Vagina (tissue), 2 donors: ENCODE results near the gene DOCK1. TPM values are rescaled to one million over a fixed set of nuclear protein-coding genes. Genes with fewer than 3 reads are reported as not detected.
A peak's percentile ranks its signal among the peaks of the same experiment; 100 is the strongest.

ENCODE experiments used
- DNase-seq, 2 donors: peaks; one replicate each; pipeline ENCODE4 v3.0.0-alpha.2; 2017; ENCODE audit errors: extremely low spot score in 2 of 2
- H3K27ac ChIP-seq: fragments of 200-600 bp; sonication (generic); one replicate; pipeline ENCODE4 v1.5.1; 2019
- H3K27me3 ChIP-seq: fragments of 200-600 bp; sonication (generic); one replicate; pipeline ENCODE4 v1.5.1; 2019
- H3K36me3 ChIP-seq, 2 donors: fragments of 200-600 bp; sonication (generic); one replicate each; pipeline ENCODE4 v1.5.1; 2017 to 2019
- H3K4me1 ChIP-seq: fragments of 200-600 bp; sonication (generic); one replicate; pipeline ENCODE4 v1.5.1; 2019
- H3K4me3 ChIP-seq, 2 donors: fragments of 200-600 bp; sonication (generic); 1 replicate in 1 of 2; 2 replicates in 1 of 2; pipeline ENCODE4 v1.5.1; 2016 to 2019
- H3K9me3 ChIP-seq: fragments of 200-600 bp; sonication (generic); one replicate; pipeline ENCODE4 v1.5.1; 2019
- CTCF ChIP-seq, 3 experiments: fragments of 450-650 bp in 2 of 3; fragments of 200-600 bp in 1 of 3; sonication (generic) in 1 of 3; IDR thresholded peaks; one replicate each; pipeline ENCODE4 v1.5.1; 2017 to 2019; ENCODE audit warnings: antibody characterized with exemption in 3 of 3, mild to moderate bottlenecking in 2 of 3, moderate library complexity in 2 of 3
- POLR2A ChIP-seq, 2 donors: fragments of 450-650 bp; IDR thresholded peaks; one replicate each; pipeline ENCODE4 v1.6.1; 2017; ENCODE audit warnings: antibody characterized with exemption in 2 of 2, mild to moderate bottlenecking in 2 of 2, moderate library complexity in 2 of 2
- POLR2AphosphoS5 ChIP-seq, 2 donors: sonication (generic); formaldehyde crosslinking; IDR thresholded peaks; one replicate each; pipeline ENCODE4 v1.9.0; 2017; ENCODE audit warnings: antibody characterized with exemption in 2 of 2, mild to moderate bottlenecking in 2 of 2, low read depth in 1 of 2; ENCODE audit not compliant: insufficient read depth in 1 of 2
- intact Hi-C: fragments of 100-400 bp; cut with DNase I; formaldehyde crosslinking; loops from one replicate; pipeline ENCODE4 v1.15.1; 2023
- total RNA-seq: library from RNA; depleted of rRNA; stranded (reverse); fragments of >200 nt; gene quantifications from one replicate; pipeline ENCODE4 v1.2.3, GENCODE V29; 2016

Gene DOCK1
- total RNA-seq, 1 donor from 2014 or later = 64.6 TPM

GRCh38 chr10:127332631-127333030 is 427.4 kb downstream of the DOCK1 start:
- Histone ChIP-seq H3K4me3 (no peak overlapping the region), H3K4me1 (no peaks in the 10 kb centered on the region), H3K36me3 (no peaks in the 10 kb centered on the region), H3K9me3 (no peaks in the 10 kb centered on the region), H3K27ac (no peak overlapping the region), H3K27me3 (no peaks in the 10 kb centered on the region)
- TF ChIP-seq CTCF (IDR thresholded peaks at IDR 0.05) (no peak), POLR2A (IDR thresholded peaks at IDR 0.05) (no peak), POLR2AphosphoS5 (IDR thresholded peaks at IDR 0.05; ENCODE audit: insufficient read depth in 1 of 2, low read depth in 1 of 2) (no peak)
- intact Hi-C loops = no loop called here
- DNase-seq = no peak

GRCh38 chr10:127337801-127338200 is 432.6 kb downstream of the DOCK1 start:
- H3K27me3 ChIP-seq = no peaks in the 10 kb centered on the region
- DNase-seq = no peak
- TF ChIP-seq CTCF (IDR thresholded peaks at IDR 0.05) = no peak
- no peak for TF ChIP-seq POLR2A (IDR thresholded peaks at IDR 0.05)
- no peak for TF ChIP-seq POLR2AphosphoS5 (IDR thresholded peaks at IDR 0.05; ENCODE audit: insufficient read depth in 1 of 2, low read depth in 1 of 2)
- H3K27ac ChIP-seq = no peak overlapping the region
- intact Hi-C loops = no loop called here
- no peaks in the 10 kb centered on the region for H3K9me3 ChIP-seq
- no peaks in the 10 kb centered on the region for H3K4me1 ChIP-seq
- H3K4me3 ChIP-seq = no peak overlapping the region
- no peaks in the 10 kb centered on the region for H3K36me3 ChIP-seq

GRCh38 chr10:127338399-127339110 is 433.3 kb downstream of the DOCK1 start:
- intact Hi-C loops = no loop called here
- Histone ChIP-seq H3K4me1 (no peaks in the 10 kb centered on the region), H3K36me3 (no peaks in the 10 kb centered on the region), H3K4me3 (no peak overlapping the region), H3K27me3 (no peaks in the 10 kb centered on the region), H3K27ac (no peak overlapping the region), H3K9me3 (no peaks in the 10 kb centered on the region)
- no peak for DNase-seq
- no peak for TF ChIP-seq POLR2A (IDR thresholded peaks at IDR 0.05)
- peak in 1 of 2 donors; percentile 13 for TF ChIP-seq POLR2AphosphoS5 (IDR thresholded peaks at IDR 0.05; ENCODE audit: insufficient read depth in 1 of 2, low read depth in 1 of 2)
- no peak for TF ChIP-seq CTCF (IDR thresholded peaks at IDR 0.05)

- intact Hi-C loops = no loop called here
- no peaks in the 10 kb centered on the region for H3K27me3 ChIP-seq
- TF ChIP-seq CTCF (IDR thresholded peaks at IDR 0.05) = no peak
- TF ChIP-seq POLR2A (IDR thresholded peaks at IDR 0.05) = no peak
- TF ChIP-seq POLR2AphosphoS5 (IDR thresholded peaks at IDR 0.05; ENCODE audit: insufficient read depth in 1 of 2, low read depth in 1 of 2) = no peak
- no peaks in the 10 kb centered on the region for H3K4me1 ChIP-seq
- H3K27ac ChIP-seq = no peak overlapping the region
- H3K4me3 ChIP-seq = no peak overlapping the region
- DNase-seq = no peak
- H3K9me3 ChIP-seq = no peaks in the 10 kb centered on the region
- peaks cover 0 to 30% of the 10 kb centered on the region in 2 donors for H3K36me3 ChIP-seq
These were observed 438.6 kb downstream of the DOCK1 start for GRCh38 chr10:127343821-127344220.

GRCh38 chr10:127344346-127344745 is 439.1 kb downstream of the DOCK1 start:
- no peaks in the 10 kb centered on the region for H3K27me3 ChIP-seq
- no peak overlapping the region for H3K27ac ChIP-seq
- peaks cover 0 to 30% of the 10 kb centered on the region in 2 donors for H3K36me3 ChIP-seq
- H3K4me3 ChIP-seq = no peak overlapping the region
- DNase-seq = no peak
- intact Hi-C loops = no loop called here
- no peaks in the 10 kb centered on the region for H3K4me1 ChIP-seq
- no peaks in the 10 kb centered on the region for H3K9me3 ChIP-seq
- TF ChIP-seq POLR2A (IDR thresholded peaks at IDR 0.05) (no peak), POLR2AphosphoS5 (IDR thresholded peaks at IDR 0.05; ENCODE audit: insufficient read depth in 1 of 2, low read depth in 1 of 2) (no peak)
